Hepatocyte (in vitro differentiated cells): Measurements from ENCODE around the gene SLC45A3. TPM values are rescaled to one million over a fixed set of nuclear protein-coding genes. Genes with fewer than 3 reads are reported as not detected.

Experiments
- DNase-seq: peaks from one replicate; pipeline ENCODE4 v3.0.0-alpha.2; 2016; ENCODE audit warnings: low spot score
- H2AFZ ChIP-seq: fragments of 200-600 bp; sonication (generic); 2 replicates; pipeline ENCODE4 v1.6.0; 2016; ENCODE audit warnings: antibody characterized with exemption, mild to moderate bottlenecking
- H3K27ac ChIP-seq: fragments of 200-600 bp; sonication (generic); 2 replicates; pipeline ENCODE4 v1.5.1; 2016; ENCODE audit warnings: mild to moderate bottlenecking
- H3K27me3 ChIP-seq: fragments of 200-600 bp; sonication (generic); 2 replicates; pipeline ENCODE4 v1.6.1; 2016
- H3K36me3 ChIP-seq: fragments of 200-600 bp; sonication (generic); replicated peaks from 2 replicates; pipeline ENCODE4 v1.5.1; 2016; ENCODE audit warnings: low read depth; ENCODE audit not compliant: insufficient read depth
- H3K4me1 ChIP-seq: fragments of 200-600 bp; sonication (generic); 2 replicates; pipeline ENCODE4 v1.5.1; 2016; ENCODE audit warnings: mild to moderate bottlenecking, moderate library complexity; ENCODE audit not compliant: insufficient read depth
- H3K4me2 ChIP-seq: fragments of 200-600 bp; sonication (generic); 2 replicates; pipeline ENCODE4 v1.6.0; 2016
- H3K4me3 ChIP-seq: fragments of 200-600 bp; sonication (generic); 2 replicates; pipeline ENCODE4 v1.5.1; 2016; ENCODE audit warnings: mild to moderate bottlenecking
- H3K79me2 ChIP-seq: fragments of 200-600 bp; sonication (generic); 2 replicates; pipeline ENCODE4 v1.6.0; 2017; ENCODE audit warnings: mild to moderate bottlenecking
- H3K9me2 ChIP-seq: fragments of 200-600 bp; sonication (generic); replicated peaks from 2 replicates; pipeline ENCODE4 v1.6.0; 2017; ENCODE audit warnings: mild to moderate bottlenecking; ENCODE audit not compliant: insufficient read depth
- H3K9me3 ChIP-seq: fragments of 200-600 bp; sonication (generic); 2 replicates; pipeline ENCODE4 v1.5.1; 2016; ENCODE audit warnings: low read depth, mild to moderate bottlenecking
- H4K20me1 ChIP-seq: fragments of 200-600 bp; sonication (generic); 2 replicates; pipeline ENCODE4 v1.6.0; 2016; ENCODE audit warnings: mild to moderate bottlenecking; ENCODE audit not compliant: insufficient read depth, poor library complexity, severe bottlenecking
- CTCF ChIP-seq: fragments of 200-600 bp; sonication (generic); IDR thresholded peaks from 2 replicates; pipeline ENCODE4 v1.5.1; 2016; ENCODE audit warnings: antibody characterized with exemption, mild to moderate bottlenecking; ENCODE audit not compliant: poor library complexity
- EZH2 ChIP-seq: fragments of 200-600 bp; sonication (generic); IDR thresholded peaks from 2 replicates; pipeline ENCODE4 v1.6.1; 2016; ENCODE audit warnings: antibody characterized with exemption, mild to moderate bottlenecking, borderline replicate concordance
- EZH2phosphoT487 ChIP-seq: fragments of 200-600 bp; sonication (generic); IDR thresholded peaks from one replicate; pipeline ENCODE4 v1.6.1; 2018; ENCODE audit warnings: antibody characterized with exemption, mild to moderate bottlenecking, low read depth, moderate library complexity; ENCODE audit not compliant: unreplicated experiment, severe bottlenecking
- WGBS: methylation state at CpG from one replicate; pipeline ENCODE4 v1.1.6; 2016; ENCODE audit warnings: low lambda C conversion rate; ENCODE audit errors: missing lambda C conversion rate; 5-methylcytosine and 5-hydroxymethylcytosine counted together
- polyA plus RNA-seq: library from polyadenylated mRNA; unstranded; fragments of >200 nt; fragmentation: Nextera tagmentation; extraction: Ambion mirVana; gene quantifications from 2 replicates; pipeline ENCODE4 v1.2.1, GENCODE V29; 2016
- total RNA-seq: library from RNA; depleted of rRNA; stranded (reverse); fragments of >200 nt; gene quantifications from 2 replicates; pipeline ENCODE4 v1.2.3, GENCODE V29; 2014

SLC45A3 gene
- total and polyA plus RNA-seq, 2 experiments from 2014 or later: 4.6 to 12.2 TPM

GRCh38 chr1:205642679-205643307 is 37.5 kb downstream of the SLC45A3 start:
- no peak overlapping the region for H3K4me2 ChIP-seq
- no peak for DNase-seq
- WGBS: 88% methylated on average over 2 of the region's 2 CpGs
- TF ChIP-seq CTCF: no peak
- TF ChIP-seq EZH2: no peak
- no peak for TF ChIP-seq EZH2phosphoT487
- no peaks in the 10 kb centered on the region for H3K27me3 ChIP-seq
- H3K9me3 ChIP-seq: no peaks in the 10 kb centered on the region
- H2AFZ ChIP-seq: no peak overlapping the region
- no peaks in the 10 kb centered on the region for H3K4me1 ChIP-seq
- no peaks in the 10 kb centered on the region for H3K9me2 ChIP-seq
- no peaks in the 10 kb centered on the region for H3K36me3 ChIP-seq
- no peak overlapping the region for H3K27ac ChIP-seq
- H3K79me2 ChIP-seq: no peaks in the 10 kb centered on the region
- H3K4me3 ChIP-seq: no peak overlapping the region
- H4K20me1 ChIP-seq: no peaks in the 10 kb centered on the region

GRCh38 chr1:205639567-205639966 is 40.7 kb downstream of the SLC45A3 start:
- Histone ChIP-seq H3K4me3 (no peak overlapping the region), H4K20me1 (no peaks in the 10 kb centered on the region), H2AFZ (no peak overlapping the region), H3K9me2 (no peaks in the 10 kb centered on the region), H3K4me1 (no peaks in the 10 kb centered on the region), H3K27ac (no peak overlapping the region), H3K4me2 (no peak overlapping the region), H3K79me2 (no peaks in the 10 kb centered on the region), H3K27me3 (no peaks in the 10 kb centered on the region), H3K36me3 (no peaks in the 10 kb centered on the region), H3K9me3 (no peaks in the 10 kb centered on the region)
- TF ChIP-seq EZH2 (no peak), CTCF (no peak)
- 87% methylated on average over 1 of the region's 1 CpG for WGBS
- DNase-seq: no peak

- Histone ChIP-seq H3K9me2 (no peaks in the 10 kb centered on the region), H3K27me3 (no peaks in the 10 kb centered on the region), H2AFZ (no peak overlapping the region), H3K79me2 (no peaks in the 10 kb centered on the region), H3K4me1 (peaks cover under 1% of the 10 kb centered on the region), H4K20me1 (no peaks in the 10 kb centered on the region), H3K36me3 (no peaks in the 10 kb centered on the region), H3K4me3 (no peak overlapping the region), H3K27ac (no peak overlapping the region), H3K4me2 (no peak overlapping the region), H3K9me3 (no peaks in the 10 kb centered on the region)
- WGBS: 92% methylated on average over 9 of the region's 9 CpGs
- no peak for TF ChIP-seq CTCF
- TF ChIP-seq EZH2: no peak
- TF ChIP-seq EZH2phosphoT487: no peak
- no peak for DNase-seq
Measured at GRCh38 chr1:205637854-205638468, 42.3 kb downstream of the SLC45A3 start.
